ENCODE results near the gene CLSTN1.

DNA sequence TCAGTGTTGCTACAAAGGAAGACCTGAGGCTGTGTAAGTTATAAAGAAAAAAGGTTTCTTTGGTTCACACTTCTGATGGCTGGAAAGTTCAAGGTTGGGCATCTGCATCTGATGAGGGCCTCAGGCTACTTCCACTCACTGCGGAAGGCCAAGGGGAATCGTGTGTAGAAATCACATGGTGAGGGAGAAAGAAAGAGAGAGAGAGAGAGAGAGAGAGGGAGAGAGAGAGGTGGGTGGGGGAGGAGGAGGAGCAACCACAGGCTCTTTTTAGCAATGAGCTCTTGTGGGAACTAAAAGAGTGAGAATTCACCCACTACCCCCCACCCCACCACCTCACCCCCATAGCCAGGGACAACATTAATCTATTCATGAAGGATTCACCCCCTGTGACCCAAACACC lies 59.9 kb downstream of the CLSTN1 start:
- TF ChIP-seq, protein P1, sequence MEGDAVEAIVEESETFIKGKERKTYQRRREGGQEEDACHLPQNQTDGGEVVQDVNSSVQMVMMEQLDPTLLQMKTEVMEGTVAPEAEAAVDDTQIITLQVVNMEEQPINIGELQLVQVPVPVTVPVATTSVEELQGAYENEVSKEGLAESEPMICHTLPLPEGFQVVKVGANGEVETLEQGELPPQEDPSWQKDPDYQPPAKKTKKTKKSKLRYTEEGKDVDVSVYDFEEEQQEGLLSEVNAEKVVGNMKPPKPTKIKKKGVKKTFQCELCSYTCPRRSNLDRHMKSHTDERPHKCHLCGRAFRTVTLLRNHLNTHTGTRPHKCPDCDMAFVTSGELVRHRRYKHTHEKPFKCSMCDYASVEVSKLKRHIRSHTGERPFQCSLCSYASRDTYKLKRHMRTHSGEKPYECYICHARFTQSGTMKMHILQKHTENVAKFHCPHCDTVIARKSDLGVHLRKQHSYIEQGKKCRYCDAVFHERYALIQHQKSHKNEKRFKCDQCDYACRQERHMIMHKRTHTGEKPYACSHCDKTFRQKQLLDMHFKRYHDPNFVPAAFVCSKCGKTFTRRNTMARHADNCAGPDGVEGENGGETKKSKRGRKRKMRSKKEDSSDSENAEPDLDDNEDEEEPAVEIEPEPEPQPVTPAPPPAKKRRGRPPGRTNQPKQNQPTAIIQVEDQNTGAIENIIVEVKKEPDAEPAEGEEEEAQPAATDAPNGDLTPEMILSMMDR (IDR thresholded peaks at IDR 0.05): no peak
- no peak for TF ChIP-seq TCF7 (CRISPR knock-in tag; IDR thresholded peaks at IDR 0.05; ENCODE audit: low read depth)
- TF ChIP-seq, protein P2, sequence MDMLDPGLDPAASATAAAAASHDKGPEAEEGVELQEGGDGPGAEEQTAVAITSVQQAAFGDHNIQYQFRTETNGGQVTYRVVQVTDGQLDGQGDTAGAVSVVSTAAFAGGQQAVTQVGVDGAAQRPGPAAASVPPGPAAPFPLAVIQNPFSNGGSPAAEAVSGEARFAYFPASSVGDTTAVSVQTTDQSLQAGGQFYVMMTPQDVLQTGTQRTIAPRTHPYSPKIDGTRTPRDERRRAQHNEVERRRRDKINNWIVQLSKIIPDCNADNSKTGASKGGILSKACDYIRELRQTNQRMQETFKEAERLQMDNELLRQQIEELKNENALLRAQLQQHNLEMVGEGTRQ (CRISPR knock-in tag; IDR thresholded peaks at IDR 0.05): no peak
- no peak for TF ChIP-seq ELF4 (CRISPR knock-in tag; IDR thresholded peaks at IDR 0.05; ENCODE audit: low read depth)
